ENCODE results near the gene GABRB2. TPM values are rescaled to one million over a fixed set of nuclear protein-coding genes. Genes with fewer than 3 reads are reported as not detected.

GABRB2 gene
- total and polyA plus RNA-seq, 2 donors: 0.09 to 0.85 TPM

DNA sequence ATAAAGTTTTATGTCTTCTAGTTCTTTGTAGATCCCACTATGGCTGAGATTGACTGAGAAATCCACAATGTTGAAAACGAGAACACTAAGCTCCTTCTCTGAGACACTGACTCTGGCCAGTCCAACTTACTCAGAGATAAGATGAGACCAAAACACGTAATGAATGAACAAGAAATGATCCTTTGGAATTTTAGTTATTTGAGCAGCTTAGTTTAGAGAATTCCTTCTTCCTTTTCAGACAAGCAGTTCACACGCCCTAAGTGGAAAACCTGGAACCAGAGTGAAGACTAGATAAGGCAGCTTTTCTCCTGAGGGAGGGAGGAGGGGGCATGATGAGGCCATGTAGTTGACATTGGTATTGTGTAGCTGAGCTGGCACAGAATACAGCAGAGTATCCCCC is 139.6 kb downstream of the GABRB2 start:
- Histone ChIP-seq H3K27me3 (ENCODE audit: control insufficient read depth in 2 of 2, insufficient read depth in 1 of 2, low read length in 1 of 2) (no peaks in the 10 kb centered on the region), H3K4me3 (ENCODE audit: low read length in 2 of 2) (no peak overlapping the region), H3K36me3 (ENCODE audit: control insufficient read depth in 2 of 2, insufficient read depth in 2 of 2, low read length in 1 of 2) (no peaks in the 10 kb centered on the region), H3K4me1 (ENCODE audit: control insufficient read depth in 2 of 2, insufficient read depth in 2 of 2, low read length in 2 of 2) (no peaks in the 10 kb centered on the region), H3K9me3 (ENCODE audit: control insufficient read depth in 2 of 2, insufficient read depth in 1 of 2, low read length in 1 of 2) (no peaks in the 10 kb centered on the region), H3K27ac (ENCODE audit: low read depth in 1 of 2, low read length in 1 of 2) (no peak overlapping the region)
- no peak for DNase-seq (ENCODE audit: low read depth in 6 of 9, low spot score in 9 of 9)
- WGBS: 61% methylated on average over 3 of the region's 3 CpGs

DNA sequence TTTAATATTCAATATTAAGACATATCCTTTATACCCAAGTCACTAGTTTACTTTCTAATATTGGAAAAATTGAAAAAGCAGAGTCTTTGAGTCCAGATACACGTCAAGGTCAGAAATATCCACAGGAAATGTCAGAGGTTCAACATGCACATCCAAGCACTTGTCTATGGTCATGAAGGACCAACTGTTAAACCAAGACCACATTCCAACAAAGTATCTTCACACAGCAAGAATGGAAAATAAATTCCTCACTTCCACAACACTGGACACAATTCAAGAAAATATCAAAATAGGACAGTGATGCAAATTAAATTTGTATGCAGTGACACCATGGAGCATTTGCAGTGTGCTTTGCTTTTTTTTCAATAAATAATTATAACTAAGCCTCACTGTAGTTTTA is 142.5 kb downstream of the GABRB2 start:
- Histone ChIP-seq H3K4me1 (ENCODE audit: control insufficient read depth in 2 of 2, insufficient read depth in 2 of 2, low read length in 2 of 2) (no peaks in the 10 kb centered on the region), H3K9me3 (ENCODE audit: control insufficient read depth in 2 of 2, insufficient read depth in 1 of 2, low read length in 1 of 2) (no peaks in the 10 kb centered on the region), H3K4me3 (ENCODE audit: low read length in 2 of 2) (no peak overlapping the region), H3K36me3 (ENCODE audit: control insufficient read depth in 2 of 2, insufficient read depth in 2 of 2, low read length in 1 of 2) (no peaks in the 10 kb centered on the region), H3K27me3 (ENCODE audit: control insufficient read depth in 2 of 2, insufficient read depth in 1 of 2, low read length in 1 of 2) (no peaks in the 10 kb centered on the region), H3K27ac (ENCODE audit: low read depth in 1 of 2, low read length in 1 of 2) (no peak overlapping the region)
- 75% methylated on average over 1 of the region's 1 CpG for WGBS
- DNase-seq (ENCODE audit: low read depth in 6 of 9, low spot score in 9 of 9): no peak

DNA sequence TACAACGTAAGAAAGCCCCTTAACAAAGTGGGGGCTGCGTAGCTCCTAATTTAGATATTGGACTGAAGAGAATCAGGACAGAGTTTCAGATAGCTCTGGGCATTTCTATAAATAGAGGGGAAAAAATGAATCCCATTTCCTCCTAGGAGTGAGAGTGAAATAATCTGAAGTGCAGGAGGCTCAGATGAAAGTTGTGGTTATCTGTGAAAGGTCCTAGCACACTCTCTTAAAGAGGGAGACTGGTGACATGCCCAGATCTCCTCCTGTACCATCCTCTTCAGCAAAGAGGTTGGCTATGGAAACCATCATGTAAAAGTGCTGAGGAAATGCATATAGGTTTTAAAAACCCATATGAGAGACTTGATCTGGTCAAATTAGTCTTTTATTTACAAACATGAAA is 143.4 kb downstream of the GABRB2 start:
- Histone ChIP-seq H3K9me3 (ENCODE audit: control insufficient read depth in 2 of 2, insufficient read depth in 1 of 2, low read length in 1 of 2) (no peaks in the 10 kb centered on the region), H3K36me3 (ENCODE audit: control insufficient read depth in 2 of 2, insufficient read depth in 2 of 2, low read length in 1 of 2) (no peaks in the 10 kb centered on the region), H3K27ac (ENCODE audit: low read depth in 1 of 2, low read length in 1 of 2) (no peak overlapping the region), H3K4me3 (ENCODE audit: low read length in 2 of 2) (no peak overlapping the region), H3K27me3 (ENCODE audit: control insufficient read depth in 2 of 2, insufficient read depth in 1 of 2, low read length in 1 of 2) (no peaks in the 10 kb centered on the region), H3K4me1 (ENCODE audit: control insufficient read depth in 2 of 2, insufficient read depth in 2 of 2, low read length in 2 of 2) (no peaks in the 10 kb centered on the region)
- DNase-seq (ENCODE audit: low read depth in 6 of 9, low spot score in 9 of 9): no peak
- 77% methylated on average over 2 of the region's 2 CpGs for WGBS

DNA sequence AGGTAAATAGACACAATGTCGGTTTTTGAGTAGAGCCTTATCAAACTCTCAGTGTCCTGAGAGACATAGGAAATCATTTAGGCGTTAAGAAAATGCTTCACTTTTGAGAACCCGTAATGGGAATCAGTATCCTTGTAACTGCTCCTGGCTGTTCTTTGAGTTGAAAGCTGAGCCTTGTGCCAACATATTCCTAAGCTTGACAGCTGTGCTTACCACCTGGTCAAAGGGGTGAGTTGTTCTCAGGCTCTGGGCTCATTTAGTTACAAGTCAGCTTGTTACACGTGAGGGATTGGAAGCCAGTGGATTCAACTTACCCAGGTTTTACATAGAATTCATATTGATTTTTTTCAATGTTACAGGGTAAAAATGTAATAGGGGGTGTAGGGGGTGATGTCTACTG is 145.9 kb downstream of the GABRB2 start:
- no peak overlapping the region for H3K27ac ChIP-seq (ENCODE audit: low read depth in 1 of 2, low read length in 1 of 2)

DNA sequence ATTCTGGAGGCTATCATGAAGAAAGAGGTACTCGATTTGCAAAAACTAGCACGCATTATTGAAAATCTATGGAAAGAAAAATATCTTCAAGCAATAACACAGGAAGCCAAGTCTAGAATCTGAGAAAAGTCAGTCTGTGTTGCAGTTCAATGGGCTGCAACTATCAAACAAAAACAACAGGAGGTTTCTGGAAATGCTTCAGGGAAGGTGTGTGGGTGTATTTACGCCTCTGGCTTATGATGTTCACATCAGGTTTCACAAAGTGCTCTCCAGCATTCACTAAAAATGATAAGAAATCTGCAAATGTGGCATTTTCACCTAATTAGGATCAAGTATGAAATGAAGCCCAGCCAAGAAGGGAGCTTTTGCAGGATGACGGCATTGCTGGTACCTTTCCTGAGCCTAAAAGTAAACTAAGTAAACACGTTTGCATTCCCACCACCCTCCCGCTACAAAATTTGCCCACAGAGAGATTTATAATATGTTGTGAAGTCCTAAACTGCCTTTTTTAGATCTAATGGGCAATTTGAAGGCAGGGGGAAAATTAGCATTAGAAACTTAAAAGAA is 146.4 kb downstream of the GABRB2 start:
- Histone ChIP-seq H3K27me3 (ENCODE audit: control insufficient read depth in 2 of 2, insufficient read depth in 1 of 2, low read length in 1 of 2) (no peaks in the 10 kb centered on the region), H3K27ac (ENCODE audit: low read depth in 1 of 2, low read length in 1 of 2) (no peak overlapping the region), H3K9me3 (ENCODE audit: control insufficient read depth in 2 of 2, insufficient read depth in 1 of 2, low read length in 1 of 2) (no peaks in the 10 kb centered on the region), H3K4me3 (ENCODE audit: low read length in 2 of 2) (no peak overlapping the region), H3K4me1 (ENCODE audit: control insufficient read depth in 2 of 2, insufficient read depth in 2 of 2, low read length in 2 of 2) (no peaks in the 10 kb centered on the region), H3K36me3 (ENCODE audit: control insufficient read depth in 2 of 2, insufficient read depth in 2 of 2, low read length in 1 of 2) (no peaks in the 10 kb centered on the region)
- no peak for DNase-seq (ENCODE audit: low read depth in 6 of 9, low spot score in 9 of 9)
- WGBS: 89% methylated on average over 6 of the region's 6 CpGs

More for the DNA sequence above, 145.9 kb downstream of the GABRB2 start:
- H3K27me3 ChIP-seq (ENCODE audit: control insufficient read depth in 2 of 2, insufficient read depth in 1 of 2, low read length in 1 of 2): no peaks in the 10 kb centered on the region
- 83% methylated on average over 4 of the region's 4 CpGs for WGBS
- H3K9me3 ChIP-seq (ENCODE audit: control insufficient read depth in 2 of 2, insufficient read depth in 1 of 2, low read length in 1 of 2): no peaks in the 10 kb centered on the region
- no peak overlapping the region for H3K4me3 ChIP-seq (ENCODE audit: low read length in 2 of 2)
- peak in 1 of 9 donors; percentile 2 for DNase-seq (ENCODE audit: low read depth in 6 of 9, low spot score in 9 of 9)
- no peaks in the 10 kb centered on the region for H3K36me3 ChIP-seq (ENCODE audit: control insufficient read depth in 2 of 2, insufficient read depth in 2 of 2, low read length in 1 of 2)
- no peaks in the 10 kb centered on the region for H3K4me1 ChIP-seq (ENCODE audit: control insufficient read depth in 2 of 2, insufficient read depth in 2 of 2, low read length in 2 of 2)

DNA sequence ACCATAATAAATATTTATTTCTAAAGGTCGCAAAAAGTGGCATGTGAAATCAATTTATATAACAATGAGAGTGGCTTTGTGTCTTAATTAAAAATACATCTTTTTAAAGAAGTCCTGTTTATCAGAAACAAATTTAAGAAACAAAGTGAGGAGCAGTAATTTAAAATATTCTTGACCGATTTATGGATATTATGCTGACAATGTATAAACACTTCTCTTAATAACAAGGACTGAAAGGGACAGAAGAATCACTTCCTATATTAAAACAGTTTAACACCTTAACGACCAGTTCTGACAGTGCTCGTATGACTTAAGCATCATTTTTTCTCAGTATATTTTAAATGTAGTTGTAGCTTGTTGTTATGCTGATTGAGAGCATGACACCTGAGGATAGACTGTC is 149.1 kb downstream of the GABRB2 start:
- Histone ChIP-seq H3K4me3 (ENCODE audit: low read length in 2 of 2) (no peak overlapping the region), H3K27ac (ENCODE audit: low read depth in 1 of 2, low read length in 1 of 2) (no peak overlapping the region), H3K27me3 (ENCODE audit: control insufficient read depth in 2 of 2, insufficient read depth in 1 of 2, low read length in 1 of 2) (no peaks in the 10 kb centered on the region), H3K36me3 (ENCODE audit: control insufficient read depth in 2 of 2, insufficient read depth in 2 of 2, low read length in 1 of 2) (no peaks in the 10 kb centered on the region), H3K4me1 (ENCODE audit: control insufficient read depth in 2 of 2, insufficient read depth in 2 of 2, low read length in 2 of 2) (no peaks in the 10 kb centered on the region), H3K9me3 (ENCODE audit: control insufficient read depth in 2 of 2, insufficient read depth in 1 of 2, low read length in 1 of 2) (no peaks in the 10 kb centered on the region)
- 90% methylated on average over 4 of the region's 4 CpGs for WGBS
- DNase-seq (ENCODE audit: low read depth in 6 of 9, low spot score in 9 of 9): no peak

DNA sequence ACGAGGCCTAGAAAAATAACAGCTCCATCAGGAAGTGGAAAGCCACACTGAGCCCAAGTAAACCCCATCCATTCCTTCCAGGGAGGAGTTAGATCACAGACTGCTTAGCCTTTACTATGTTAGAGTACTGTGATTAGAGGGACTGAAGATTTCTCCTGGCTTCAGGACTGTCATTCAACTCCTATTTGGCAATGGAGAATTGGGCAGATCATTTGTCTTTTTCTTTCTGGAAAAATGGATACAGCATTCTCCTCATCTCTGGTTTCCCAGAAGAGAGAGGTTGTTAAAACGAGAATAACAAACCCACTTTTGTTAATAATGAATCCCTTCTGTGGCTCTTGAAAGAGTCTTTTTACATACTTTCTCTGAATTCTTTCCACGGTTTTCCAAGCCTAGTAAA is 150.4 kb downstream of the GABRB2 start:
- no peak for DNase-seq (ENCODE audit: low read depth in 6 of 9, low spot score in 9 of 9)
- no peaks in the 10 kb centered on the region for H3K9me3 ChIP-seq (ENCODE audit: control insufficient read depth in 2 of 2, insufficient read depth in 1 of 2, low read length in 1 of 2)
- H3K27ac ChIP-seq (ENCODE audit: low read depth in 1 of 2, low read length in 1 of 2): no peak overlapping the region
- no peaks in the 10 kb centered on the region for H3K36me3 ChIP-seq (ENCODE audit: control insufficient read depth in 2 of 2, insufficient read depth in 2 of 2, low read length in 1 of 2)
- no peaks in the 10 kb centered on the region for H3K4me1 ChIP-seq (ENCODE audit: control insufficient read depth in 2 of 2, insufficient read depth in 2 of 2, low read length in 2 of 2)
- no peaks in the 10 kb centered on the region for H3K27me3 ChIP-seq (ENCODE audit: control insufficient read depth in 2 of 2, insufficient read depth in 1 of 2, low read length in 1 of 2)
- WGBS: 58% methylated on average over 3 of the region's 3 CpGs
- H3K4me3 ChIP-seq (ENCODE audit: low read length in 2 of 2): no peak overlapping the region

DNA sequence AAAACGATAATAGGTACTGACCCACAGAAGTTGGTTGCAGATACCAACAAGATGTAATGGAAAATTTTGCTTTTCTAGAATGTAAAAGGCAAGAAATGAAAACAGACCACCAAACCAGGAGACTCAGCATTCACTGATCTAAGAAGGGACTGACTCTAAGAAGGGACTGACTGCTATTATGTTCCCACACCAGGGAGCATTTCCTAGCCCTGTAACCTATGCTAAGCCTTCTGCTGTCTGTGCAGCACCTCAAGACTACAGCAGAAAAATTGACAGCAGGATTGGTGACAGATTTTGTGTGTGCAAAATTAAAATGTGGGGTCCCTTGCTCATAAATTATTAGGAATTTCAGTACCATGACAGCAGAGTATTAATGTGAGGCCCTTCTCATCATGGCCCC is 154.8 kb downstream of the GABRB2 start:
- no peaks in the 10 kb centered on the region for H3K4me1 ChIP-seq (ENCODE audit: control insufficient read depth in 2 of 2, insufficient read depth in 2 of 2, low read length in 2 of 2)
- H3K27ac ChIP-seq (ENCODE audit: low read depth in 1 of 2, low read length in 1 of 2): no peak overlapping the region
- no peak overlapping the region for H3K4me3 ChIP-seq (ENCODE audit: low read length in 2 of 2)
- DNase-seq (ENCODE audit: low read depth in 6 of 9, low spot score in 9 of 9): no peak
- no peaks in the 10 kb centered on the region for H3K27me3 ChIP-seq (ENCODE audit: control insufficient read depth in 2 of 2, insufficient read depth in 1 of 2, low read length in 1 of 2)
- H3K9me3 ChIP-seq (ENCODE audit: control insufficient read depth in 2 of 2, insufficient read depth in 1 of 2, low read length in 1 of 2): no peaks in the 10 kb centered on the region
- no peaks in the 10 kb centered on the region for H3K36me3 ChIP-seq (ENCODE audit: control insufficient read depth in 2 of 2, insufficient read depth in 2 of 2, low read length in 1 of 2)
- WGBS: 91% methylated on average over 1 of the region's 1 CpG

DNA sequence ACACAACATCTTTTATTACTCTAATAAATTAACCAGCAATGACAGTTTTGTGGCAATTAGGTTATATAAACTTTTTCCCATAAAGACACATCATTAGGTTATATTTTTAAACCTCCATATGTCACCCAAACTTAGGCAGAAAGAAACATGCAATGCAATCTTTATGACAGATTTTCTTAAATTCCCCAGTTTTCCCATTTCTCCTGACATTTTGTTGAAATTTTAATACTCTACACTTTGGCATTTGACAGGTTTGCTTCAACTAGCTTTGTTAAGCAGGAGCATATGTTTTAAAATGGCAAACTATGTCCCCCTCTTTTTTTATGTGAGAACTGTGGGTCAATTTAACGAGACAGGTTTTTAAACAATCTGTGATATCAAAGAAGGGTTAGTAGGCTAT is 155.5 kb downstream of the GABRB2 start:
- no peak overlapping the region for H3K4me3 ChIP-seq (ENCODE audit: low read length in 2 of 2)
- no peaks in the 10 kb centered on the region for H3K36me3 ChIP-seq (ENCODE audit: control insufficient read depth in 2 of 2, insufficient read depth in 2 of 2, low read length in 1 of 2)
- no peaks in the 10 kb centered on the region for H3K27me3 ChIP-seq (ENCODE audit: control insufficient read depth in 2 of 2, insufficient read depth in 1 of 2, low read length in 1 of 2)
- no peak for DNase-seq (ENCODE audit: low read depth in 6 of 9, low spot score in 9 of 9)
- no peaks in the 10 kb centered on the region for H3K9me3 ChIP-seq (ENCODE audit: control insufficient read depth in 2 of 2, insufficient read depth in 1 of 2, low read length in 1 of 2)
- H3K4me1 ChIP-seq (ENCODE audit: control insufficient read depth in 2 of 2, insufficient read depth in 2 of 2, low read length in 2 of 2): no peaks in the 10 kb centered on the region
- no peak overlapping the region for H3K27ac ChIP-seq (ENCODE audit: low read depth in 1 of 2, low read length in 1 of 2)
- whole genome bisulfite sequencing: 86% methylated on average over 1 of the region's 1 CpG

DNA sequence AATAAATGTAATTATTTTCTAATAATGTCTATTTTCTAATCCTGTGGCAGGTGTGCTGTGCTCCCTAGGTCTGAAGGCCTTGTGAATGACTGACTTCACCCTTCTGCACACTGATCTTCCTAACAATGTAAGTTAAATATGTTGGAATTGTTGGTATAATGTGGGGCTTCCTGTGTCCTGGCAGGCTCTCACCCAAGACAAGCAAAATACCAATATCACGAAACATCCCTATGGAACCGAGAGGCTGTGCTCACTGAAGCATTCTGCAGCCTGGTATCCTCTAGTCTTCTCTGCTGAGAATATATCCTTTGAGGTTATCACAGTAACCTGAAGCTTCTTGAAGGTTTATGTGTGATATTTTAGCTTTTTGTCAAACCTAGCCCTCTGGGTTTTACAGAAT is 159.4 kb downstream of the GABRB2 start:
- no peak overlapping the region for H3K27ac ChIP-seq (ENCODE audit: low read depth in 1 of 2, low read length in 1 of 2)
- DNase-seq (ENCODE audit: low read depth in 6 of 9, low spot score in 9 of 9): no peak
- no peak overlapping the region for H3K4me3 ChIP-seq (ENCODE audit: low read length in 2 of 2)
- no peaks in the 10 kb centered on the region for H3K4me1 ChIP-seq (ENCODE audit: control insufficient read depth in 2 of 2, insufficient read depth in 2 of 2, low read length in 2 of 2)
- H3K36me3 ChIP-seq (ENCODE audit: control insufficient read depth in 2 of 2, insufficient read depth in 2 of 2, low read length in 1 of 2): no peaks in the 10 kb centered on the region
- WGBS: 92% methylated on average over 2 of the region's 2 CpGs
- H3K27me3 ChIP-seq (ENCODE audit: control insufficient read depth in 2 of 2, insufficient read depth in 1 of 2, low read length in 1 of 2): no peaks in the 10 kb centered on the region
- H3K9me3 ChIP-seq (ENCODE audit: control insufficient read depth in 2 of 2, insufficient read depth in 1 of 2, low read length in 1 of 2): no peaks in the 10 kb centered on the region

All from thymus (tissue), 11 donors.